ENCODE results near the gene GUF1. TPM values are rescaled to one million over a fixed set of nuclear protein-coding genes. Genes with fewer than 3 reads are reported as not detected.

The GUF1 gene
- total and polyA plus RNA-seq, 4 donors = 6.4 to 13.0 (median 10.5) TPM

GRCh38 chr4:44675366-44675765 lies 2.9 kb upstream of the GUF1 start:
- Histone ChIP-seq H3K4me3 (ENCODE audit: low read depth in 1 of 3, low read length in 3 of 3) (no peak overlapping the region), H3K27ac (ENCODE audit: low read depth in 1 of 2, low read length in 2 of 2) (no peak overlapping the region), H3K4me1 (ENCODE audit: control insufficient read depth in 4 of 4, insufficient read depth in 4 of 4, low read length in 3 of 4) (peaks cover 4 to 22% (median 14%) of the 10 kb centered on the region in 4 donors), H3K9me3 (ENCODE audit: control insufficient read depth in 4 of 4, low read length in 3 of 4) (no peaks in the 10 kb centered on the region), H3K9ac (ENCODE audit: low read depth in 1 of 2, low read length in 2 of 2) (no peak overlapping the region), H3K27me3 (ENCODE audit: control insufficient read depth in 4 of 4, insufficient read depth in 4 of 4, low read length in 3 of 4) (no peaks in the 10 kb centered on the region), H3K36me3 (ENCODE audit: control insufficient read depth in 4 of 4, insufficient read depth in 3 of 4, low read depth in 1 of 4, low read length in 3 of 4) (no peaks in the 10 kb centered on the region)
- no peak for DNase-seq (ENCODE audit: low spot score)
- TF ChIP-seq SP1 (IDR thresholded peaks at IDR 0.05) = no peak
- no peak for TF ChIP-seq RXRA (IDR thresholded peaks at IDR 0.05)
- no peak for TF ChIP-seq TAF1 (conservative IDR thresholded peaks at IDR 0.05)
- TF ChIP-seq HNF4G (IDR thresholded peaks at IDR 0.05) = no peak
- no peak for TF ChIP-seq JUND (IDR thresholded peaks at IDR 0.05)
- no peak for TF ChIP-seq FOXA2 (IDR thresholded peaks at IDR 0.05)
- TF ChIP-seq RAD21 (IDR thresholded peaks at IDR 0.05) = no peak
- no peak for TF ChIP-seq REST (IDR thresholded peaks at IDR 0.05)
- no peak for TF ChIP-seq NR2F2 (IDR thresholded peaks at IDR 0.05)
- no peak for TF ChIP-seq EGR1 (IDR thresholded peaks at IDR 0.05; ENCODE audit: low read depth in 2 of 2)
- TF ChIP-seq HNF4A (conservative IDR thresholded peaks at IDR 0.05) = no peak
- TF ChIP-seq CTCF (IDR thresholded peaks at IDR 0.05; ENCODE audit: low read depth, low read length, missing input control) = no peak
- no peak for TF ChIP-seq YY1 (IDR thresholded peaks at IDR 0.05)
- 73% methylated on average over 5 of the region's 5 CpGs for WGBS

GRCh38 chr4:44679060-44679459 lies 840 bp downstream of the GUF1 start:
- H3K9me3 ChIP-seq (ENCODE audit: control insufficient read depth in 4 of 4, low read length in 3 of 4) = no peaks in the 10 kb centered on the region
- peak overlapping the region in 1 of 2 donors; percentile 78 for H3K27ac ChIP-seq (ENCODE audit: low read depth in 1 of 2, low read length in 2 of 2)
- TF ChIP-seq JUND (IDR thresholded peaks at IDR 0.05) (no peak), GABPA (IDR thresholded peaks at IDR 0.05 in 1 of 2, conservative IDR thresholded peaks at IDR 0.05 in 1 of 2) (no peak), REST (IDR thresholded peaks at IDR 0.05) (no peak), HNF4G (IDR thresholded peaks at IDR 0.05) (no peak), FOXA2 (IDR thresholded peaks at IDR 0.05) (no peak), NR2F2 (IDR thresholded peaks at IDR 0.05) (no peak), YY1 (IDR thresholded peaks at IDR 0.05) (no peak)
- peaks cover 4 to 26% (median 14%) of the 10 kb centered on the region in 4 donors for H3K4me1 ChIP-seq (ENCODE audit: control insufficient read depth in 4 of 4, insufficient read depth in 4 of 4, low read length in 3 of 4)
- no peaks in the 10 kb centered on the region for H3K27me3 ChIP-seq (ENCODE audit: control insufficient read depth in 4 of 4, insufficient read depth in 4 of 4, low read length in 3 of 4)
- peaks cover 0 to 9% (median 2%) of the 10 kb centered on the region in 4 donors for H3K36me3 ChIP-seq (ENCODE audit: control insufficient read depth in 4 of 4, insufficient read depth in 3 of 4, low read depth in 1 of 4, low read length in 3 of 4)
- H3K4me3 ChIP-seq (ENCODE audit: low read depth in 1 of 3, low read length in 3 of 3) = peak overlapping the region; percentile 76 to 90 (median 81)
- peak overlapping the region; percentile 74 to 96 for H3K9ac ChIP-seq (ENCODE audit: low read depth in 1 of 2, low read length in 2 of 2)
- DNase-seq (ENCODE audit: low spot score) = no peak
- 2% methylated on average over 3 of the region's 3 CpGs for WGBS
